ENCODE results near the gene MUC16.
"Not testable (repeated sequence)": the region's sequence is repeated elsewhere in the genome, so short reads cannot be mapped to it uniquely, and the experiment has no call there.

Gene MUC16

GRCh38 chr19:9009935-9010651 lies at the start of gene MUC16:
Gene MUC16 (minus strand): TSS chr19:9010409.
- DNase-seq = no peak

- peak; percentile 25 to 41 for DNase-seq
Measured at GRCh38 chr19:9058905-9059667, 48.9 kb upstream of the MUC16 start.

GRCh38 chr19:9057505-9058258 lies 47.5 kb upstream of the MUC16 start:
- DNase-seq = no peak

DNA sequence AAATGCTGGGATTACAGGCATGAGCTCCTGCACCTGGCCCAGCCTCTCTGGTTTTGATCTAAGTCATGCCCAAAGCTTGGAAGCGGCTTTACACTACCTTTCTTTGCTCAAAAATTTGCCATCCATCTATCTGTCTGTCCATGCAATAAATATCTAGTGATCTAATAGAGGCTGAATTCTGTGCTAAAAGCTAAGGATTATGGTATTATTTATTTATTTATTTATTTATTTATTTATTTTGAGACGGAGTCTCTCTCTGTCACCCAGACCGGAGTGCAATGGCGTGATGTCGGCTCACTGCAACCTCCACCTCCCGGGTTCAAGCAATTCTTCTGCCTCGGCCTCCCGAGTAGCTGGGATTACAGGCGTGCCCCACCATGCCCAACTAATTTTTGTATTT lies 45.9 kb upstream of the MUC16 start:
- DNase-seq = not testable (repeated sequence)

GRCh38 chr19:9054765-9055164 lies 44.6 kb upstream of the MUC16 start:
- no peak for DNase-seq

DNA sequence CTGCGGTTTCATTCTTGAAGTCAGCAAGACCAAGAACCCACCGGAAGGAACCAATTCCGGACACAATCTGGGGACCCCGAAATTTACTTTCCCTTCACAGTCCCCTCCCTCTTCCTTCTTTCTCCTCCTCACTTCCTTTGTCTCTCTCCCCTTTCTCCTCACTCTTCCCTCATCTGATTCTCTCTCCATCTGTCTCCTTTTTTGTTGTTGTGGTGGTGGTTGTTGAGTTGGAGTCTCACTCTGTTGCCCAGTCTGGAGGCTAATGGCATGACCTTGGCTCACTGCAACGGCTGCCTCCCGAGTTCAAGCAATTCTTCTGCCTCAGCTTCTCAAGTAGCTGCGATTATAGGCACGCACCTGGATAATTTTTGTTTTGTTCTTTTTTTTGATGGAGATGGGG lies 44.0 kb upstream of the MUC16 start:
- DNase-seq = no peak

DNA sequence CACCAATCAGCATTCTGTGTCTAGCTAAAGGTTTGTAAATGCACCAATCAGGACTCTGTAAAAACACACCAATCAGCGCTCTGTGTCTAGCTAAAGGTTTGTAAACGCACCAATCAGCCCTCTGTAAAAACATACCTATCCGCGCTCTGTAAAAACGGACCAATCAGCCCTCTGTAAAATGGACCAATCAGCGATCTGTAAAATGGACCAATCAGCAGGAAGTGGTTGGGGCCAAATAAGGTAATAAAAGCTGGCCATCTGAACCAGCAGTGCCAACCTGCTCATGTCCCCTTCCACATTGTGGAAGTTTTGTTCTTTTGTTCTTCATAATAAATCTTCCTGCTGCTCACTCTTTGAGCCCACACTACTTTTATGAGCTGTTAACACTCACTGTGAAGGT lies 43.5 kb upstream of the MUC16 start:
- DNase-seq = not testable (repeated sequence)

GRCh38 chr19:9052894-9053293 lies 42.7 kb upstream of the MUC16 start:
- DNase-seq = no peak

- DNase-seq = no peak
Measured at GRCh38 chr19:9046694-9047093, 36.5 kb upstream of the MUC16 start.

DNA sequence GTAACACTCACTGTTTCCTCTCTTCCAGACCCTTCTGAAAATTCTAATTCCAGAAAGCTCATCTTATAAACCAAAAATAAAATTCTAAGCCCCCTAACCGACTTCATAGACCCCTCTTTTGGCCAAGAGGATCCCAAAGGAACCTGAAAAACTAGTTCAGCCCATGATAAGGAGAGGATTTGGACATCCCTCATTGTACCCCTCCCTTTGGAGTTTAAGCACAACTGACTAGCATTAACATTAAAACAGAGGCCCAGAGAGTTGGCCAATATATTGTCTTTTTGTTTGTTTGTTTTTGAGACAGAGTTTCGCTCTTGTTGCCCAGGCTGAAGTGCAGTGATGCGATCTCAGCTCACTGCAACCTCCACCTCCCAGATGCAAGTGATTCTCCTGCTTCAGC lies 34.2 kb upstream of the MUC16 start:
- DNase-seq = no peak

DNA sequence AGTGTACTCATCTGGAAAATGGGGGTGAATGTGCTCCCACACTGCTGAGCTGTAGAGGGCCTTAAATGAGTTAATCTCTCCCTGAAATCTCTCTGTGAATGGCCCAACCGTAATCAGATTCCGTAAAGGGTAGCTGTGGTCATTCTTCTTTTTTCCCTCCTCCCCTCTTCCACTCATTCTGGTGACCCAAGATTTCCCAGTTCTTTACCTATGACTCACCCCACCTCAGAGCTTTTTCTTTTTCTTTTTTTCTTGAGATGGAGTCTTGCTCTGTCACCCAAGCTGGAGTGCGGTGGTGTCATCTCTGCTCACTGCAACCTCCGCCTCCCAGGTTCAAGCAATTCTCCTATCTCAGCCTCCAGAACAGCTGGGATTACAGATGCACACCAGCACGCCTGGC lies 33.3 kb upstream of the MUC16 start:
- DNase-seq = no peak

GRCh38 chr19:9041023-9041422 lies 30.8 kb upstream of the MUC16 start:
- no peak for DNase-seq

DNA sequence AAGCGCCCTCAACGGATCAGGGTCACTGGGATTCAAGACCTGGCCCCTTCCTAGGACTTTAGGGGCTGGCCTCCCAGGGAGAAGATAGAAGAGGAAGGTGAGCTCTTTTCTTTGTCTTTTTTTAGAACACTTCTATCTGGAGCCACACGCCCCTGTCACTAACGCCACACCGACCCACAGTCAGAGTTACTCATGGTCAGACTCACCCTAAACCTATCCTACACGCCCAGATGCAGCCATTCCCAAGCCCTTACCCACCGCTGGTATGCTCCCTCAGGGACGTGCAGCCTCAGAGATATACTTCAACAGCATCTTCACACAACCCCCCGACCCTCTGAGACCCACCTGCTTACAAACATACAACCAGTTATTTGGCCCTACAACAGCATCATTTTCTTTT lies 29.9 kb upstream of the MUC16 start:
- no peak for DNase-seq

- DNase-seq = no peak
Measured at GRCh38 chr19:9039728-9040127, 29.5 kb upstream of the MUC16 start.

- no peak for DNase-seq
Measured at GRCh38 chr19:9037400-9038062, 27.3 kb upstream of the MUC16 start.

GRCh38 chr19:9032136-9032631 lies 22.0 kb upstream of the MUC16 start:
- DNase-seq = no peak

GRCh38 chr19:9018163-9018875 lies 8.1 kb upstream of the MUC16 start:
- DNase-seq = no peak

DNA sequence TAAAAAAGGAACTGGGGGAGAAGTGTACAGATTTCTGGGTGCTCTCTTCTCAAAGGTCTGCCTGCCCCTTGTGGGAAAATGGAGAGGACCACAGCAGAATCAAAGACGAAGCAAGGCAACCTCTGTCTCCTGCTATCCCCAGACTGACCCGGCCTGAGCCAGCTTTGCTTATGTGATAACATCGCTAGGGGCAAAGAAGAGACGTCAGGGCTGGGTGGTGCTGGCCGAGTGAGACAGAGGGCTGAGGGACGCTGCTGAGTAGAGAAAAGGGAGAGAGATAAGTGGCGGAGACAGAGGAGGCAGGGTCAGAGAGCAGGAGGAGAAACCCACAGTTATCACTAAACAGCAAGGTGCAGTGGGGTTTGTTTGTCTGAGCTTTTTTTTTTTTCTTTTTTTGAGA lies 4.6 kb upstream of the MUC16 start:
- DNase-seq = no peak

DNA sequence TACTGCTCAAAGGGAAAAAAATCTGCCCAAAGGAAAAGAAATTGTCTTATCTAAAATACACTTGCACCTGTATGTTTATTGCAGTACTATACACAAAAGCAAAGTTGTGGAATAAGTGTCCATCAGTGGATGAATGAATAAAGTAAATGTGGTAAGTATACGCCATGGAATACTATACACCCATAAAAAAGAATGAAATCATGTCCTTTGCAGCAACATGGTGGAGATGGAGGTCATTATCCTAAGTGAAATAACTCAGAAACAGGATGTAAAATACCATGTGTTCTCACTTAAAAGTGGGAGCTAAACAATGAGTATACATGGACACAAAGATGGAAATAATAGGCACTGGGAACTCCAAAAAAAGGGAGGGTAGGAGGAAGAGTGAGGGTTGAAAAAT lies 3.8 kb upstream of the MUC16 start:
- no peak for DNase-seq

GRCh38 chr19:9011875-9012274 lies 1.7 kb upstream of the MUC16 start:
- DNase-seq = no peak

GRCh38 chr19:9010693-9011092 lies 484 bp upstream of the MUC16 start:
- DNase-seq = no peak

DNA sequence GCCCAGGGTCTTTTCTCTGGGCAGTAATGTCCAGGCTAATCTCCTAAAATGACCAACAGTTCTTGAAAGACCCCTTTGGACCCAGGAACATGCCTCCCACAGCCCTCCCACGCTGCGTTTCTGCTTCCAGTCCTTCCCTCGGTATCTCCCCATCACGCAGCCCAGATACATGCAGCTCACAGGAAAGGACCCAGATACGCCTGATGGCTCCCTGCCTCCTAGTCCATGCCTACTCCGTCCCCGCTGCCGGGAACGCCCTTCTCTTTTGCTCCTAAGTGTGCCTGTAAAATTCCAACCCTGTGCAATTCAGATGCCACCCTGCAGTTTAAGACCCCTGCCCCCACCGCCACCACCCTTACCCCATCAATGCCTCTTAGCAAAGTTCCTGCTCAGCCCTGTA lies 778 bp downstream of the MUC16 start:
- no peak for DNase-seq

Measured in inflammatory macrophage treated with lipopolysaccharide for 1 hour (primary cell).